ENCODE results near the gene CLSTN3.

Gene CLSTN3

DNA sequence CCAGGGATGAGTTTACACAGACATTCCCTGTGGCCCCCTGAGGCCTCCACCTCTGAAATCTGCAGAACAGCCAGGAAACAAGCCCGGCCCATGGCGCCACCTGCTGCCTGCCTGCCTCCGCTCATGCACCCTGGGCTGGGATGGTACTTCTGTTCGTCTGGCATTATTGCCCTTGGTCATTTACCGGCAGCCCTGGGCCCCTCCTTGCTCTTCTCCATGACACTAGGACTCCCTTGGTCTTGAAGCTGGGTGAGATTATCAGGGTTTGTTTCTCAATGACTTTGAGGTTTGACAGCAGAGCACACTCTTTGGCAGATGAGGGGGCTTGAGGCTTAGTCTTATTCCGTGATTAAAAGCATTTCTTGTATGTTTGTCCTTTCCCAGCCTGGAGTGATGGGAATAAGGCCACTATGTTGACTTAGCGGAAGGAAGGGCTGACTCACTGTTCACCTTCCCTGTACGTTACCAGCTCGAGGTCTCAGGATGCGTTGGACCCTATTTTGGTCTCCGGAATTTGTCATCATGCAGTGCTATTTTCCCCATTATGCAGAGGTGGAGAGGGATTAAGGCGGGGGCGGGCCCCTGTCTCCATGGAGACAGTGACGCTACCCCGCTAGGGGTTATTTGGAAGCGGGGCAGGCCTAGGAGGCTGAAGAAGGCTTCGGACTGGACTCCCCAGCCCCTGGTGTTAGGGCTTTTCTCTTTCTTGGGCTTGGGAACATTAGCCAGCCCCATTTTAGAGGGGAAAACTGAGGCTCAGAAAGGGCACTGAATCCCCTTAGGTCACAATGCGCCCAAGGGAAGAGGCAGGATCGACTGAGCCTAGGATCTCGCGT is 58.6 kb downstream of the CLSTN3 start:
- DNase-seq (ENCODE audit: low read depth in 1 of 2, low spot score in 1 of 2) = peak; percentile 29 to 40

GRCh38 chr12:7189398-7190267 is 59.5 kb downstream of the CLSTN3 start, which contains the start of gene PEX5:
Gene PEX5 (plus strand): TSS chr12:7189686. CDS start chr12:7190378, 692 bp downstream.
- DNase-seq (ENCODE audit: low read depth in 1 of 2, low spot score in 1 of 2) = peak; percentile 56 to 81

DNA sequence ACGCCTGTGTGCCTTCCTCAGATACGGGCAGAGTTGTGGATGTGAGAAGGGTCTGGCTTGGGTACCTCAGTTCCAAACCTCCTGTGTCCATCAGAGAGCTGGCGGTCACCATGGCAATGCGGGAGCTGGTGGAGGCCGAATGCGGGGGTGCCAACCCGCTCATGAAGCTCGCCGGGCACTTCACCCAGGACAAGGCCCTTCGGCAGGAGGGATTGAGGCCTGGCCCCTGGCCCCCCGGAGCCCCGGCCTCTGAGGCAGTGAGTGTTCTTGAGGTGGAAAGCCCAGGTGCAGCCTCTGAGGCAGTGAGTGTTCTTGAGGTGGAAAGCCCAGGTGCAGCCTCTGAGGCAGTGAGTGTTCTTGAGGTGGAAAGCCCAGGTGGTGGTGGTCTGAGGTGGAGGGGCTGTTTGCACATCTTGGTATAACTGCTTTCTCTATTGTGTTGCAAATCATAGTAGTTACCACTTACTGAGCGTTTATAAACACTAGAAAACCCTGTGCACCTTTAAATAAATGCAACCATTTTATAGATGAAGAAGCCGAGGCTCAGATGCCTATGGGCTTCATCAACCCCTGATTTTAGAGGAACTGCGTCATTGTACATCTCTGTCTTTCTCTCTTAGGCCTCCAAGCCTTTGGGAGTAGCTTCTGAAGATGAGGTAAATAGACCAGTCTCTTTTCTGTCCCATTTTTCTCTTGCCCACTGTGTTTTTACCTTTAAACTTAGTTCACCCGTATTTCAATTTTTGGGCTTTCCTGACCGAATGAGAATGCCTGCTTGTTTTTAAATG is 60.3 kb downstream of the CLSTN3 start:
- no peak for DNase-seq (ENCODE audit: low read depth in 1 of 2, low spot score in 1 of 2)

DNA sequence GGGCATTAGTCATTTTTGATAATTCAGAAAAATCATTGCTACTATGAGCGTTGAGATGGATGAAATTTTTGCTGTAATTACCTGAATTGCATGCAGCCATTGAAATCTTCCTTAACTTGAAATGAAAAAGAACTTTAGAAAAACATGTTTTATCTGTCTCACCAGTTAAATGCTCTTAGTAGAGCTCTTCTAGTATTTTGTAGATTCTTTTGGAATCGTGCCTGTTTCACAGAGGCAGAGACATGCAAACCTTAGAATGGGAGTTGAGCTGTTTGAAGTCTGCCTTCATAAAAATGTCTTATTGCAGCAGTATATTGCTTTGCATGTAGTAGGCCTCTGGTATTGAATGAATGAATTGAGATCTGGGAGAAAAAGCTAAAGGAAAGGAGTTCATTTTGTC is 63.5 kb downstream of the CLSTN3 start:
- no peak for DNase-seq (ENCODE audit: low read depth in 1 of 2, low spot score in 1 of 2)

- no peak for DNase-seq (ENCODE audit: low read depth in 1 of 2, low spot score in 1 of 2)
Observed at GRCh38 chr12:7197841-7198240, 67.7 kb downstream of the CLSTN3 start.

DNA sequence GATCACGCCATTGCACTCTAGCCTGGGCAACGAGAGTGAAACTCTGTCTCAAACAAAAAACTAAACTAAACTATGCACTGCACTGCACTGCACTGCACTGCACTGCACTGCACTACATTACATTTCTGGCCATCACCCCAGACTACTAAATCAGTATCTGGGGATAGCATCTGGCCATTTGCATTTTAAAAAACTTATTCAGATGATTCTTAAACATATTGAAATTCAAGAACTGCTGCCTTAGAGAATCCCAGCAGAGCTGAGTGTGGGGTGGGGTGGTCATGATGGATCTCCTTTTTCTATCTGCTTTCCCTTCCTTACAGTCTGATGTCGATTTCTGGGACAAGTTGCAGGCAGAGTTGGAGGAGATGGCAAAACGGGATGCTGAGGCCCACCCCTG is 72.9 kb downstream of the CLSTN3 start:
- DNase-seq (ENCODE audit: low read depth in 1 of 2, low spot score in 1 of 2) = no peak

- DNase-seq (ENCODE audit: low read depth in 1 of 2, low spot score in 1 of 2) = no peak
Observed at GRCh38 chr12:7205091-7205490, 74.9 kb downstream of the CLSTN3 start.

- no peak for DNase-seq (ENCODE audit: low read depth in 1 of 2, low spot score in 1 of 2)
Observed at GRCh38 chr12:7206691-7207090, 76.5 kb downstream of the CLSTN3 start.

DNA sequence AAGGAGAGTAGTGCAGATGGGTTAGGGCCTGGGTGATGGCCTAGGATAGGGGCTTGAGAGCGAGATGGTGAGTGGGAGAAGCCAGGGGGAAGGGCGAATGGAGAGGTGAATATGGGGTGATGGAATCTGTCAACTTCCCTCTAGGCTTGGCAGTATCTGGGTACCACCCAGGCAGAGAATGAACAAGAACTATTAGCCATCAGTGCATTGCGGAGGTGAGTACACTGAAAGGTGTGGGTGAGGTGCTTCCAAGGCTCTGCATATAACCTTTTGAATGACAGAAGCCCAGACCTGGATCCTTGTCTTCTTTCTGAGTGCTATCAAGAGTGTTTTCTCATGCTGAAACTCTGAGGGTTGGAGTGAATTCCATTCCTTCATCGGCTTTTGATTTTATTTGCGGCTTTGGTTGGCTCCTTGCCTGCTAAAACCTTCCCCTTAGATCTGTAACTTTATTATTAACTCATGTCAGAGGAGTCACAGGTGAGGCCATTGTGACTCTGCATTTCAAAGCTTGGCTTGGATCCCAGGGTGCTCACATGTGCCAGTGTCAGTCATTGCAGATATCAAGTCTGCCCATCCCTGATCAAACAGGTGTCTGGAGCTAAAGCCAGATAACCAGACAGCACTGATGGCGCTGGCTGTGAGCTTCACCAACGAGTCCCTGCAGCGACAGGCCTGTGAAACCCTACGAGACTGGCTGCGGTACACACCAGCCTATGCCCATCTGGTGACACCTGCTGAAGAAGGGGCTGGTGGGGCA is 77.9 kb downstream of the CLSTN3 start:
- DNase-seq (ENCODE audit: low read depth in 1 of 2, low spot score in 1 of 2) = no peak
